ENCODE measurements around the gene RABL6.

RABL6 gene

GRCh38 chr9:136856079-136856476 is 48.3 kb downstream of the RABL6 start:
- no peak for DNase-seq (ENCODE audit: low read depth in 1 of 2, low spot score in 1 of 2)
- H3K4me3 ChIP-seq (replicated peaks; ENCODE audit: insufficient read depth, low read length), result no peak overlapping the region
- TF ChIP-seq, protein P1, sequence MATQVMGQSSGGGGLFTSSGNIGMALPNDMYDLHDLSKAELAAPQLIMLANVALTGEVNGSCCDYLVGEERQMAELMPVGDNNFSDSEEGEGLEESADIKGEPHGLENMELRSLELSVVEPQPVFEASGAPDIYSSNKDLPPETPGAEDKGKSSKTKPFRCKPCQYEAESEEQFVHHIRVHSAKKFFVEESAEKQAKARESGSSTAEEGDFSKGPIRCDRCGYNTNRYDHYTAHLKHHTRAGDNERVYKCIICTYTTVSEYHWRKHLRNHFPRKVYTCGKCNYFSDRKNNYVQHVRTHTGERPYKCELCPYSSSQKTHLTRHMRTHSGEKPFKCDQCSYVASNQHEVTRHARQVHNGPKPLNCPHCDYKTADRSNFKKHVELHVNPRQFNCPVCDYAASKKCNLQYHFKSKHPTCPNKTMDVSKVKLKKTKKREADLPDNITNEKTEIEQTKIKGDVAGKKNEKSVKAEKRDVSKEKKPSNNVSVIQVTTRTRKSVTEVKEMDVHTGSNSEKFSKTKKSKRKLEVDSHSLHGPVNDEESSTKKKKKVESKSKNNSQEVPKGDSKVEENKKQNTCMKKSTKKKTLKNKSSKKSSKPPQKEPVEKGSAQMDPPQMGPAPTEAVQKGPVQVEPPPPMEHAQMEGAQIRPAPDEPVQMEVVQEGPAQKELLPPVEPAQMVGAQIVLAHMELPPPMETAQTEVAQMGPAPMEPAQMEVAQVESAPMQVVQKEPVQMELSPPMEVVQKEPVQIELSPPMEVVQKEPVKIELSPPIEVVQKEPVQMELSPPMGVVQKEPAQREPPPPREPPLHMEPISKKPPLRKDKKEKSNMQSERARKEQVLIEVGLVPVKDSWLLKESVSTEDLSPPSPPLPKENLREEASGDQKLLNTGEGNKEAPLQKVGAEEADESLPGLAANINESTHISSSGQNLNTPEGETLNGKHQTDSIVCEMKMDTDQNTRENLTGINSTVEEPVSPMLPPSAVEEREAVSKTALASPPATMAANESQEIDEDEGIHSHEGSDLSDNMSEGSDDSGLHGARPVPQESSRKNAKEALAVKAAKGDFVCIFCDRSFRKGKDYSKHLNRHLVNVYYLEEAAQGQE (IDR thresholded peaks at IDR 0.05; ENCODE audit: insufficient replicate concordance, low read depth), result no peak
- no peak for TF ChIP-seq GABPA (IDR thresholded peaks at IDR 0.05; ENCODE audit: low read depth)
- TF ChIP-seq SPI1 (IDR thresholded peaks at IDR 0.05; ENCODE audit: borderline replicate concordance, low read depth), result no peak
- no peak for TF ChIP-seq POLR2AphosphoS5 (IDR thresholded peaks at IDR 0.05; ENCODE audit: low read depth)
- H3K27ac ChIP-seq (replicated peaks), result no peak overlapping the region
- no peaks in the 10 kb centered on the region for H3K27me3 ChIP-seq (ENCODE audit: insufficient read depth, poor library complexity, severe bottlenecking)

- H3K27ac ChIP-seq (replicated peaks), result no peak overlapping the region
- no peak overlapping the region for H3K4me3 ChIP-seq (replicated peaks; ENCODE audit: insufficient read depth, low read length)
- TF ChIP-seq GABPA (IDR thresholded peaks at IDR 0.05; ENCODE audit: low read depth) (no peak), SPI1 (IDR thresholded peaks at IDR 0.05; ENCODE audit: borderline replicate concordance, low read depth) (no peak), POLR2AphosphoS5 (IDR thresholded peaks at IDR 0.05; ENCODE audit: low read depth) (no peak)
- TF ChIP-seq, protein P2, sequence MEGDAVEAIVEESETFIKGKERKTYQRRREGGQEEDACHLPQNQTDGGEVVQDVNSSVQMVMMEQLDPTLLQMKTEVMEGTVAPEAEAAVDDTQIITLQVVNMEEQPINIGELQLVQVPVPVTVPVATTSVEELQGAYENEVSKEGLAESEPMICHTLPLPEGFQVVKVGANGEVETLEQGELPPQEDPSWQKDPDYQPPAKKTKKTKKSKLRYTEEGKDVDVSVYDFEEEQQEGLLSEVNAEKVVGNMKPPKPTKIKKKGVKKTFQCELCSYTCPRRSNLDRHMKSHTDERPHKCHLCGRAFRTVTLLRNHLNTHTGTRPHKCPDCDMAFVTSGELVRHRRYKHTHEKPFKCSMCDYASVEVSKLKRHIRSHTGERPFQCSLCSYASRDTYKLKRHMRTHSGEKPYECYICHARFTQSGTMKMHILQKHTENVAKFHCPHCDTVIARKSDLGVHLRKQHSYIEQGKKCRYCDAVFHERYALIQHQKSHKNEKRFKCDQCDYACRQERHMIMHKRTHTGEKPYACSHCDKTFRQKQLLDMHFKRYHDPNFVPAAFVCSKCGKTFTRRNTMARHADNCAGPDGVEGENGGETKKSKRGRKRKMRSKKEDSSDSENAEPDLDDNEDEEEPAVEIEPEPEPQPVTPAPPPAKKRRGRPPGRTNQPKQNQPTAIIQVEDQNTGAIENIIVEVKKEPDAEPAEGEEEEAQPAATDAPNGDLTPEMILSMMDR (IDR thresholded peaks at IDR 0.05; ENCODE audit: insufficient read depth, low read length), result no peak
- TF ChIP-seq, protein P1 (IDR thresholded peaks at IDR 0.05; ENCODE audit: insufficient replicate concordance, low read depth), result no peak
- no peaks in the 10 kb centered on the region for H3K27me3 ChIP-seq (ENCODE audit: insufficient read depth, poor library complexity, severe bottlenecking)
- DNase-seq (ENCODE audit: low read depth in 1 of 2, low spot score in 1 of 2), result no peak
Measured at GRCh38 chr9:136856541-136857141, 48.9 kb downstream of the RABL6 start.

DNA sequence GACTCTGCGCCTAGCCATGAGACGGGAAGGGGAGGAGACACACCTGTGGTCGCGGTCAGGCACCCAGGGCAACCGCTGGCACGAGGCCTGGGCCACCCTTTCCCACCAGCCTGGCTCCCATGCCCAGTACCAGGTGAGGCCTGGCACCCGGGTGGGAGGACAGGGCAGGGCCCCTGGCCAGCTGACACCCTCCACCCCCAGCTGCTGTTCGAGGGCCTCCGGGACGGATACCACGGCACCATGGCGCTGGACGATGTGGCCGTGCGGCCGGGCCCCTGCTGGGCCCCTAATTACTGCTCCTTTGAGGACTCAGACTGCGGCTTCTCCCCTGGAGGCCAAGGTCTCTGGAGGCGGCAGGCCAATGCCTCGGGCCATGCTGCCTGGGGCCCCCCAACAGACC is 49.4 kb downstream of the RABL6 start:
- DNase-seq (ENCODE audit: low read depth in 1 of 2, low spot score in 1 of 2), result no peak
- TF ChIP-seq SPI1 (IDR thresholded peaks at IDR 0.05; ENCODE audit: borderline replicate concordance, low read depth), result no peak
- TF ChIP-seq, protein P2 (IDR thresholded peaks at IDR 0.05; ENCODE audit: insufficient read depth, low read length), result no peak
- TF ChIP-seq, protein P1 (IDR thresholded peaks at IDR 0.05; ENCODE audit: insufficient replicate concordance, low read depth), result no peak
- no peak for TF ChIP-seq POLR2AphosphoS5 (IDR thresholded peaks at IDR 0.05; ENCODE audit: low read depth)
- TF ChIP-seq GABPA (IDR thresholded peaks at IDR 0.05; ENCODE audit: low read depth), result no peak
- Histone ChIP-seq H3K27me3 (ENCODE audit: insufficient read depth, poor library complexity, severe bottlenecking) (no peaks in the 10 kb centered on the region), H3K4me3 (replicated peaks; ENCODE audit: insufficient read depth, low read length) (no peak overlapping the region), H3K27ac (replicated peaks) (no peak overlapping the region)
